ENCODE measurements around the gene ARFRP1.

- TF ChIP-seq CTCF (IDR thresholded peaks at IDR 0.05), result no peak
- no peak for TF ChIP-seq POLR2A (IDR thresholded peaks at IDR 0.05)
These were observed 15.9 kb downstream of the ARFRP1 start for GRCh38 chr20:63691711-63692435.
